ENCODE results near the gene IL1R2.

The IL1R2 gene

DNA sequence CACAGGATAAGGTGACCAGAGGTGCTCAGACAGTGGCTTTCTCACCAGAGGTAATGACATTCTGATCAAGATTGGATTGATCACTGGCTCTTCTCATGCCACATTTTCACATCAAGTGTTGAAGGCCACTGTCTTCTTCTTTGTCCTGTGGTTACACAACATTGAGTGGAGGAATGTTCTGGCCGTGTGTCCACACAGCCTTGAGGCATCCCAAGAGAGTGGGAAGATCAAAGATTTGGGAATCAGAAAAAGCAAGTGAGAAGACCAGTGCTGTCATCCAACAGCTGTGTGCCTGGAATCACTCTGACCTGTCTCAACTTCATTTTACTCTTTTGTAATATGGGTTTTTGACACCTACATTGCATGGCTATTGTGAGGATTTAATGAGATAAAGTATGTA is 67.4 kb downstream of the IL1R2 start:
- H3K18ac ChIP-seq (ENCODE audit: low read length): no peak overlapping the region
- H3K27ac ChIP-seq (replicated peaks; ENCODE audit: low read length): no peak overlapping the region
- H3K79me1 ChIP-seq (ENCODE audit: low read depth, low read length): no peaks in the 10 kb centered on the region
- no peak overlapping the region for H2BK12ac ChIP-seq (ENCODE audit: low read length)
- H3K23ac ChIP-seq (ENCODE audit: low read depth, low read length, poor library complexity): no peak overlapping the region
- no peak overlapping the region for H3K4ac ChIP-seq (ENCODE audit: low read length)
- DNase-seq (ENCODE audit: low spot score): no peak
- no peak overlapping the region for H2BK5ac ChIP-seq (ENCODE audit: low read length)
- no peak overlapping the region for H4K91ac ChIP-seq (ENCODE audit: low read depth, low read length, poor library complexity)
- no peak overlapping the region for H3K4me2 ChIP-seq (ENCODE audit: insufficient read depth, low read length, poor library complexity, severe bottlenecking)
- peaks cover 0 to 7% of the 10 kb centered on the region in 2 donors for H3K4me1 ChIP-seq (ENCODE audit: control insufficient read depth in 2 of 2, insufficient read depth in 1 of 2, low read depth in 1 of 2, low read length in 2 of 2)
- no peak overlapping the region for H3K4me3 ChIP-seq (ENCODE audit: low read length in 2 of 2)
- H2AFZ ChIP-seq (ENCODE audit: low read length): no peak overlapping the region
- no peak overlapping the region for H2BK120ac ChIP-seq (ENCODE audit: low read depth, low read length)
- H3K14ac ChIP-seq (ENCODE audit: low read length): no peak overlapping the region
- no peak overlapping the region for H4K8ac ChIP-seq (ENCODE audit: low read depth, low read length)
- H3K36me3 ChIP-seq (replicated peaks in 1 of 2; ENCODE audit: control insufficient read depth in 2 of 2, insufficient read depth in 2 of 2, low read length in 2 of 2): no peaks in the 10 kb centered on the region
- H3K9ac ChIP-seq (ENCODE audit: low read depth, low read length, poor library complexity): no peak overlapping the region
- no peak overlapping the region for H2BK15ac ChIP-seq (ENCODE audit: low read length)
- no peaks in the 10 kb centered on the region for H3K9me3 ChIP-seq (replicated peaks in 1 of 2; ENCODE audit: control insufficient read depth in 2 of 2, insufficient read depth in 1 of 2, low read depth in 1 of 2, low read length in 2 of 2)
- H3K27me3 ChIP-seq (ENCODE audit: control insufficient read depth in 3 of 3, insufficient read depth in 3 of 3, low read depth in 1 of 3, low read length in 3 of 3): peaks cover 0 to 16% (median 0%) of the 10 kb centered on the region in 3 experiments
- no peak overlapping the region for H2AK5ac ChIP-seq (ENCODE audit: low read depth, low read length)
- WGBS, 2 donors (ENCODE audit: extremely low coverage in 2 of 2, insufficient read length in 2 of 2, insufficient replicate concordance in 1 of 2): no CpG with 5 or more reads among the region's 1 CpG

DNA sequence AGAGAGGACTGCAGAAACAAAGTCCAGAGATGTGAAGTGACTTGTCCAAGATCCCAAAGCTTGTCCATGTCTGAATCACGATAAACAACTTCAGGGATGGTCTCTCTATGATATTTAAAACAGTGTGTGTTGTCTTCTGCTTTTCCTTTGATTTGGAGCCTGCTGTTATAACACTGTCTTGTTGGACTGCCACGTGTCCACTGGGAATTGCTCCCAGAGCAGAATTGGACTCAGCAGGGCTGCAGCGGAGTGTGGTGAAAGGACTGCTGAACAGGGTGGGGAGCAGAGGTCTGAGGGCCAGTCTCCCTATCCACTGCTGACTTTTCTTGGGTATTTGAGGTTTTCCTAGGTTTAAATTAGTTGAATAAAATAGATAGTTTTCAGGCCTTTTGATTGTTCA is 68.3 kb downstream of the IL1R2 start:
- H4K91ac ChIP-seq (ENCODE audit: low read depth, low read length, poor library complexity): no peak overlapping the region
- H2BK12ac ChIP-seq (ENCODE audit: low read length): no peak overlapping the region
- H2BK5ac ChIP-seq (ENCODE audit: low read length): no peak overlapping the region
- no peak overlapping the region for H2AK5ac ChIP-seq (ENCODE audit: low read depth, low read length)
- no peak overlapping the region for H4K8ac ChIP-seq (ENCODE audit: low read depth, low read length)
- peaks cover 0 to 16% (median 0%) of the 10 kb centered on the region in 3 experiments for H3K27me3 ChIP-seq (ENCODE audit: control insufficient read depth in 3 of 3, insufficient read depth in 3 of 3, low read depth in 1 of 3, low read length in 3 of 3)
- H3K9me3 ChIP-seq (replicated peaks in 1 of 2; ENCODE audit: control insufficient read depth in 2 of 2, insufficient read depth in 1 of 2, low read depth in 1 of 2, low read length in 2 of 2): no peaks in the 10 kb centered on the region
- H3K18ac ChIP-seq (ENCODE audit: low read length): no peak overlapping the region
- no peak overlapping the region for H2AFZ ChIP-seq (ENCODE audit: low read length)
- no CpG with 5 or more reads among the region's 3 CpGs for WGBS, 2 donors (ENCODE audit: extremely low coverage in 2 of 2, insufficient read length in 2 of 2, insufficient replicate concordance in 1 of 2)
- no peak for DNase-seq (ENCODE audit: low spot score)
- no peak overlapping the region for H3K4ac ChIP-seq (ENCODE audit: low read length)
- no peak overlapping the region for H3K23ac ChIP-seq (ENCODE audit: low read depth, low read length, poor library complexity)
- no peak overlapping the region for H3K9ac ChIP-seq (ENCODE audit: low read depth, low read length, poor library complexity)
- no peak overlapping the region for H3K14ac ChIP-seq (ENCODE audit: low read length)
- no peak overlapping the region for H2BK15ac ChIP-seq (ENCODE audit: low read length)
- no peak overlapping the region for H2BK120ac ChIP-seq (ENCODE audit: low read depth, low read length)
- no peak overlapping the region for H3K4me2 ChIP-seq (ENCODE audit: insufficient read depth, low read length, poor library complexity, severe bottlenecking)
- no peaks in the 10 kb centered on the region for H3K79me1 ChIP-seq (ENCODE audit: low read depth, low read length)
- H3K4me1 ChIP-seq (ENCODE audit: control insufficient read depth in 2 of 2, insufficient read depth in 1 of 2, low read depth in 1 of 2, low read length in 2 of 2): peaks cover 0 to 9% of the 10 kb centered on the region in 2 donors
- no peak overlapping the region for H3K27ac ChIP-seq (replicated peaks; ENCODE audit: low read length)
- H3K36me3 ChIP-seq (replicated peaks in 1 of 2; ENCODE audit: control insufficient read depth in 2 of 2, insufficient read depth in 2 of 2, low read length in 2 of 2): no peaks in the 10 kb centered on the region
- H3K4me3 ChIP-seq (ENCODE audit: low read length in 2 of 2): no peak overlapping the region

DNA sequence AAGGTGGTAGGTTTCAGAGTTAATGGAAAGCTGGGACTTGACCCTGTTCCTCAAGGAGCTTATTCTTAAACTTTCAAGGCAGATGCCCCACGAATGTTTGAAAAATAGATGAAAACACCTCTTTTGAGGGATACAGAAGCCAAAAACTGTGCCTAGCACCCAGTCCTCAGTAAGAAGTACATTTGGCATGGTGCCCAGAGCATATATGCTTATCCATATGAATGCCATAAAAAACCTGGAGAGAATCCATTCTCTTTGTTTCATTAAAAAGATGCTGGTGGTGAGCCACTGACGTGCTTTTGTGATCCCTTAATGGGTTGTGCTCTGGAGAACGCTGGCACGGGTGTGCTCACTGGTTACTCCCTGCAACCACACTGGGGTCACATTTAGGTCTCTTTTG is 69.0 kb downstream of the IL1R2 start:
- no peak overlapping the region for H4K8ac ChIP-seq (ENCODE audit: low read depth, low read length)
- H2BK15ac ChIP-seq (ENCODE audit: low read length): no peak overlapping the region
- no peak overlapping the region for H3K4ac ChIP-seq (ENCODE audit: low read length)
- H3K23ac ChIP-seq (ENCODE audit: low read depth, low read length, poor library complexity): no peak overlapping the region
- H3K79me1 ChIP-seq (ENCODE audit: low read depth, low read length): no peaks in the 10 kb centered on the region
- H3K4me2 ChIP-seq (ENCODE audit: insufficient read depth, low read length, poor library complexity, severe bottlenecking): no peak overlapping the region
- no peak overlapping the region for H2BK120ac ChIP-seq (ENCODE audit: low read depth, low read length)
- no peak overlapping the region for H3K14ac ChIP-seq (ENCODE audit: low read length)
- H3K4me1 ChIP-seq (ENCODE audit: control insufficient read depth in 2 of 2, insufficient read depth in 1 of 2, low read depth in 1 of 2, low read length in 2 of 2): peaks cover 0 to 11% of the 10 kb centered on the region in 2 donors
- no peak for DNase-seq (ENCODE audit: low spot score)
- H3K4me3 ChIP-seq (ENCODE audit: low read length in 2 of 2): no peak overlapping the region
- H3K27ac ChIP-seq (replicated peaks; ENCODE audit: low read length): no peak overlapping the region
- no peak overlapping the region for H2AFZ ChIP-seq (ENCODE audit: low read length)
- no peak overlapping the region for H3K9ac ChIP-seq (ENCODE audit: low read depth, low read length, poor library complexity)
- no peaks in the 10 kb centered on the region for H3K9me3 ChIP-seq (replicated peaks in 1 of 2; ENCODE audit: control insufficient read depth in 2 of 2, insufficient read depth in 1 of 2, low read depth in 1 of 2, low read length in 2 of 2)
- H3K18ac ChIP-seq (ENCODE audit: low read length): no peak overlapping the region
- no peak overlapping the region for H2BK12ac ChIP-seq (ENCODE audit: low read length)
- no peak overlapping the region for H2BK5ac ChIP-seq (ENCODE audit: low read length)
- peaks cover 0 to 16% (median 0%) of the 10 kb centered on the region in 3 experiments for H3K27me3 ChIP-seq (ENCODE audit: control insufficient read depth in 3 of 3, insufficient read depth in 3 of 3, low read depth in 1 of 3, low read length in 3 of 3)
- H4K91ac ChIP-seq (ENCODE audit: low read depth, low read length, poor library complexity): no peak overlapping the region
- WGBS, 2 donors (ENCODE audit: extremely low coverage in 2 of 2, insufficient read length in 2 of 2, insufficient replicate concordance in 1 of 2): no CpG with 5 or more reads among the region's 4 CpGs
- H2AK5ac ChIP-seq (ENCODE audit: low read depth, low read length): no peak overlapping the region
- H3K36me3 ChIP-seq (replicated peaks in 1 of 2; ENCODE audit: control insufficient read depth in 2 of 2, insufficient read depth in 2 of 2, low read length in 2 of 2): no peaks in the 10 kb centered on the region

DNA sequence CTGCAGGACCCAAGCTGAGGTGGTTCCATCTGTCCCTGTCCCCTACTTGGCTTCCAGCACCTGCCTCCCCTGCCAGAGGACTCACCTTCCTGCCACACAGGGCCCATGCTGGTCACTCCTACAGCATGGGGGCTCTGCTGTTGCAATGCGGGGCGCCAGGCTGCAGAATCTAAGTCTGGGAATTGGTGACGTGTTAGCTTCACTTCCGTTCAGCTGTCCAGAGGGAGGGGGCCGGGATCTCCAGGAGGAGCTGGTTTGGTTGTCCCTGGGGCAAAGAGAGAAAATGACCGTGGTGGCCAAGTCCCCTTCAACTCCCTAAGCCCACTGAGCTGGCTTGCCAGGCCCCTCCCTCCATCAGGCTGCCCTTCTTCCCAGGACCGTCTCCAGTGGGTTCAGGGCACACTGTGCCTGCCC is 69.5 kb downstream of the IL1R2 start:
- DNase-seq (ENCODE audit: low spot score): no peak
- Histone ChIP-seq H2BK12ac (ENCODE audit: low read length) (no peak overlapping the region), H3K4me2 (ENCODE audit: insufficient read depth, low read length, poor library complexity, severe bottlenecking) (no peak overlapping the region), H3K9ac (ENCODE audit: low read depth, low read length, poor library complexity) (no peak overlapping the region), H3K14ac (ENCODE audit: low read length) (no peak overlapping the region), H3K18ac (ENCODE audit: low read length) (no peak overlapping the region), H2AFZ (ENCODE audit: low read length) (no peak overlapping the region), H3K79me1 (ENCODE audit: low read depth, low read length) (no peaks in the 10 kb centered on the region), H2AK5ac (ENCODE audit: low read depth, low read length) (no peak overlapping the region), H3K27ac (replicated peaks; ENCODE audit: low read length) (no peak overlapping the region), H2BK15ac (ENCODE audit: low read length) (no peak overlapping the region), H4K8ac (ENCODE audit: low read depth, low read length) (no peak overlapping the region), H3K27me3 (ENCODE audit: control insufficient read depth in 3 of 3, insufficient read depth in 3 of 3, low read depth in 1 of 3, low read length in 3 of 3) (peaks cover 0 to 16% (median 0%) of the 10 kb centered on the region in 3 experiments), H2BK120ac (ENCODE audit: low read depth, low read length) (no peak overlapping the region), H3K36me3 (replicated peaks in 1 of 2; ENCODE audit: control insufficient read depth in 2 of 2, insufficient read depth in 2 of 2, low read length in 2 of 2) (no peaks in the 10 kb centered on the region), H4K91ac (ENCODE audit: low read depth, low read length, poor library complexity) (no peak overlapping the region), H2BK5ac (ENCODE audit: low read length) (no peak overlapping the region), H3K4me3 (ENCODE audit: low read length in 2 of 2) (no peak overlapping the region), H3K23ac (ENCODE audit: low read depth, low read length, poor library complexity) (peak overlapping the region; percentile 66), H3K9me3 (replicated peaks in 1 of 2; ENCODE audit: control insufficient read depth in 2 of 2, insufficient read depth in 1 of 2, low read depth in 1 of 2, low read length in 2 of 2) (no peaks in the 10 kb centered on the region), H3K4ac (ENCODE audit: low read length) (no peak overlapping the region), H3K4me1 (ENCODE audit: control insufficient read depth in 2 of 2, insufficient read depth in 1 of 2, low read depth in 1 of 2, low read length in 2 of 2) (peaks cover 0 to 11% of the 10 kb centered on the region in 2 donors)
- no CpG with 5 or more reads among the region's 7 CpGs for WGBS, 2 donors (ENCODE audit: extremely low coverage in 2 of 2, insufficient read length in 2 of 2, insufficient replicate concordance in 1 of 2)
